ENCODE results near the gene TFB1M. TPM values are rescaled to one million over a fixed set of nuclear protein-coding genes. Genes with fewer than 3 reads are reported as not detected.
"Not testable (repeated sequence)": the region's sequence is repeated elsewhere in the genome, so short reads cannot be mapped to it uniquely, and the experiment has no call there.

The TFB1M gene
- 13.0 and 13.3 TPM in 2 replicates for total RNA-seq (2014; rRNA removed; shearing (Covaris generic))

- peak; percentile 98 for DNase-seq (ENCODE audit: low spot score)
- in situ Hi-C loops (cut with HindIII; ENCODE audit: low sequenced_read_pairs), result no loop called here
These were observed at the start of gene TFB1M for GRCh38 chr6:155314092-155314772. Gene TFB1M, minus strand, starts transcription at chr6:155314484. Its CDS starts 56 bp downstream, at chr6:155314428.

- in situ Hi-C loops (cut with HindIII; ENCODE audit: low sequenced_read_pairs); DNase-seq (ENCODE audit: low spot score): not testable (repeated sequence)
These were observed 49.7 kb upstream of the TFB1M start for GRCh38 chr6:155364021-155364420.

- DNase-seq (ENCODE audit: low spot score); in situ Hi-C loops (cut with HindIII; ENCODE audit: low sequenced_read_pairs): not testable (repeated sequence)
These were observed 48.8 kb upstream of the TFB1M start for GRCh38 chr6:155362968-155363632.

GRCh38 chr6:155354167-155354566 is 39.9 kb upstream of the TFB1M start:
- in situ Hi-C loops (cut with HindIII; ENCODE audit: low sequenced_read_pairs), result no loop called here
- no peak for DNase-seq (ENCODE audit: low spot score)

- in situ Hi-C loops (cut with HindIII; ENCODE audit: low sequenced_read_pairs), result no loop called here
- DNase-seq (ENCODE audit: low spot score), result no peak
These were observed 38.5 kb upstream of the TFB1M start for GRCh38 chr6:155352811-155353210.

GRCh38 chr6:155352130-155352420 is 37.8 kb upstream of the TFB1M start:
- DNase-seq (ENCODE audit: low spot score), result no peak
- in situ Hi-C loops (cut with HindIII; ENCODE audit: low sequenced_read_pairs), result no loop called here

- no peak for DNase-seq (ENCODE audit: low spot score)
These were observed 37.2 kb upstream of the TFB1M start for GRCh38 chr6:155351273-155352129.

GRCh38 chr6:155349956-155350355 is 35.7 kb upstream of the TFB1M start:
- no peak for DNase-seq (ENCODE audit: low spot score)
- in situ Hi-C loops (cut with HindIII; ENCODE audit: low sequenced_read_pairs), result no loop called here

More at GRCh38 chr6:155351273-155352129, 37.2 kb upstream of the TFB1M start:
- in situ Hi-C loops (cut with HindIII; ENCODE audit: low sequenced_read_pairs), result no loop called here

- in situ Hi-C loops (cut with HindIII; ENCODE audit: low sequenced_read_pairs), result no loop called here
- DNase-seq (ENCODE audit: low spot score), result no peak
These were observed 34.8 kb upstream of the TFB1M start for GRCh38 chr6:155349129-155349528.

GRCh38 chr6:155347800-155348199 is 33.5 kb upstream of the TFB1M start:
- no peak for DNase-seq (ENCODE audit: low spot score)
- in situ Hi-C loops (cut with HindIII; ENCODE audit: low sequenced_read_pairs), result no loop called here

GRCh38 chr6:155346957-155347356 is 32.7 kb upstream of the TFB1M start:
- DNase-seq (ENCODE audit: low spot score), result no peak
- in situ Hi-C loops (cut with HindIII; ENCODE audit: low sequenced_read_pairs), result no loop called here

- in situ Hi-C loops (cut with HindIII; ENCODE audit: low sequenced_read_pairs), result no loop called here
- no peak for DNase-seq (ENCODE audit: low spot score)
These were observed 30.2 kb upstream of the TFB1M start for GRCh38 chr6:155344341-155345006.

- in situ Hi-C loops (cut with HindIII; ENCODE audit: low sequenced_read_pairs), result no loop called here
- no peak for DNase-seq (ENCODE audit: low spot score)
These were observed 27.0 kb upstream of the TFB1M start for GRCh38 chr6:155341130-155341828.

GRCh38 chr6:155340464-155341129 is 26.3 kb upstream of the TFB1M start:
- in situ Hi-C loops (cut with HindIII; ENCODE audit: low sequenced_read_pairs), result no loop called here
- DNase-seq (ENCODE audit: low spot score), result no peak

GRCh38 chr6:155339929-155340328 is 25.6 kb upstream of the TFB1M start:
- DNase-seq (ENCODE audit: low spot score); in situ Hi-C loops (cut with HindIII; ENCODE audit: low sequenced_read_pairs): not testable (repeated sequence)

- in situ Hi-C loops (cut with HindIII; ENCODE audit: low sequenced_read_pairs); DNase-seq (ENCODE audit: low spot score): not testable (repeated sequence)
These were observed 24.0 kb upstream of the TFB1M start for GRCh38 chr6:155338237-155338636.

GRCh38 chr6:155335265-155335664 is 21.0 kb upstream of the TFB1M start:
- no peak for DNase-seq (ENCODE audit: low spot score)
- in situ Hi-C loops (cut with HindIII; ENCODE audit: low sequenced_read_pairs), result no loop called here

GRCh38 chr6:155334073-155334472 is 19.8 kb upstream of the TFB1M start:
- in situ Hi-C loops (cut with HindIII; ENCODE audit: low sequenced_read_pairs); DNase-seq (ENCODE audit: low spot score): not testable (repeated sequence)
